ENCODE results near the gene SMIM21. TPM values are rescaled to one million over a fixed set of nuclear protein-coding genes. Genes with fewer than 3 reads are reported as not detected.

SMIM21 gene
- total RNA-seq, 1 donor from 2014 or later: not detected

- peaks cover 4% of the 10 kb centered on the region for H3K9me3 Mint-ChIP-seq (ENCODE audit: low read depth)
- no peak overlapping the region for H3K27ac Mint-ChIP-seq (ENCODE audit: unreplicated experiment)
- no peak for TF ChIP-seq CTCF (IDR thresholded peaks at IDR 0.05)
- no peaks in the 10 kb centered on the region for H3K4me1 Mint-ChIP-seq (ENCODE audit: low read depth)
- no peak overlapping the region for H3K4me3 Mint-ChIP-seq (ENCODE audit: unreplicated experiment)
- H3K27me3 Mint-ChIP-seq (ENCODE audit: low read depth): peaks cover 18% of the 10 kb centered on the region
- no peak for DNase-seq (ENCODE audit: low spot score)
- H3K36me3 Mint-ChIP-seq (ENCODE audit: low read depth): no peaks in the 10 kb centered on the region
These were observed 49.6 kb downstream of the SMIM21 start for GRCh38 chr18:75377926-75378325.

- no peak overlapping the region for H3K27ac Mint-ChIP-seq (ENCODE audit: unreplicated experiment)
- TF ChIP-seq CTCF (IDR thresholded peaks at IDR 0.05): no peak
- no peak for DNase-seq (ENCODE audit: low spot score)
- peaks cover 4% of the 10 kb centered on the region for H3K9me3 Mint-ChIP-seq (ENCODE audit: low read depth)
- peaks cover 16% of the 10 kb centered on the region for H3K27me3 Mint-ChIP-seq (ENCODE audit: low read depth)
- H3K36me3 Mint-ChIP-seq (ENCODE audit: low read depth): no peaks in the 10 kb centered on the region
- H3K4me3 Mint-ChIP-seq (ENCODE audit: unreplicated experiment): no peak overlapping the region
- no peaks in the 10 kb centered on the region for H3K4me1 Mint-ChIP-seq (ENCODE audit: low read depth)
These were observed 50.2 kb downstream of the SMIM21 start for GRCh38 chr18:75377258-75377657.

GRCh38 chr18:75376004-75376403, 51.5 kb downstream of the SMIM21 start:
- no peak for TF ChIP-seq CTCF (IDR thresholded peaks at IDR 0.05)
- Mint-ChIP-seq H3K27me3 (ENCODE audit: low read depth) (peaks cover 10% of the 10 kb centered on the region), H3K9me3 (ENCODE audit: low read depth) (peaks cover 3% of the 10 kb centered on the region), H3K4me1 (ENCODE audit: low read depth) (no peaks in the 10 kb centered on the region), H3K27ac (ENCODE audit: unreplicated experiment) (no peak overlapping the region), H3K4me3 (ENCODE audit: unreplicated experiment) (no peak overlapping the region), H3K36me3 (ENCODE audit: low read depth) (no peaks in the 10 kb centered on the region)
- no peak for DNase-seq (ENCODE audit: low spot score)

GRCh38 chr18:75375341-75375740, 52.2 kb downstream of the SMIM21 start:
- Mint-ChIP-seq H3K36me3 (ENCODE audit: low read depth) (no peaks in the 10 kb centered on the region), H3K4me1 (ENCODE audit: low read depth) (no peaks in the 10 kb centered on the region), H3K27ac (ENCODE audit: unreplicated experiment) (no peak overlapping the region), H3K4me3 (ENCODE audit: unreplicated experiment) (no peak overlapping the region), H3K9me3 (ENCODE audit: low read depth) (no peaks in the 10 kb centered on the region), H3K27me3 (ENCODE audit: low read depth) (peaks cover 10% of the 10 kb centered on the region)
- DNase-seq (ENCODE audit: low spot score): no peak
- no peak for TF ChIP-seq CTCF (IDR thresholded peaks at IDR 0.05)

GRCh38 chr18:75374466-75374865, 53.0 kb downstream of the SMIM21 start:
- H3K27ac Mint-ChIP-seq (ENCODE audit: unreplicated experiment): no peak overlapping the region
- H3K4me3 Mint-ChIP-seq (ENCODE audit: unreplicated experiment): no peak overlapping the region
- no peaks in the 10 kb centered on the region for H3K9me3 Mint-ChIP-seq (ENCODE audit: low read depth)
- DNase-seq (ENCODE audit: low spot score): no peak
- H3K36me3 Mint-ChIP-seq (ENCODE audit: low read depth): no peaks in the 10 kb centered on the region
- no peak for TF ChIP-seq CTCF (IDR thresholded peaks at IDR 0.05)
- H3K4me1 Mint-ChIP-seq (ENCODE audit: low read depth): no peaks in the 10 kb centered on the region
- H3K27me3 Mint-ChIP-seq (ENCODE audit: low read depth): peaks cover 4% of the 10 kb centered on the region
